Skeletal muscle cell (primary cell): ENCODE results near the gene GAGE12C.
"Not testable (repeated sequence)": the region's sequence is repeated elsewhere in the genome, so short reads cannot be mapped to it uniquely, and the experiment has no call there.

ENCODE experiments used
- DNase-seq: peaks from one replicate; pipeline ENCODE4 v3.0.0-alpha.2; 2010; ENCODE audit warnings: low read depth
- H3K4me3 ChIP-seq: 2 replicates; pipeline ENCODE4 v1.5.1; 2011; ENCODE audit warnings: low read depth, mild to moderate bottlenecking, control low read depth, low read length, moderate library complexity

Gene GAGE12C

GRCh38 chrX:49531877-49532276, at the start of gene GAGE12C:
GAGE12C (plus strand) TSS chrX:49532177; CDS start chrX:49533332, 1,155 bp downstream.
- DNase-seq, H3K4me3 ChIP-seq: not testable (repeated sequence)

GRCh38 chrX:49541433-49541832, 9.5 kb downstream of the GAGE12C start, which contains the start of gene GAGE12D:
GAGE12D (plus strand) TSS chrX:49541733; CDS start chrX:49542888, 1,155 bp downstream.
- not testable (repeated sequence) for H3K4me3 ChIP-seq, DNase-seq

- not testable (repeated sequence) for H3K4me3 ChIP-seq, DNase-seq
Observed at GRCh38 chrX:49550989-49551388, 19.0 kb downstream of the GAGE12C start, which contains the start of gene GAGE12E. GAGE12E (plus strand) TSS chrX:49551289; CDS start chrX:49552444, 1,155 bp downstream.

- not testable (repeated sequence) for DNase-seq, H3K4me3 ChIP-seq
Observed at GRCh38 chrX:49560542-49560941, 28.6 kb downstream of the GAGE12C start, which contains the start of gene GAGE12F. GAGE12F (plus strand) TSS chrX:49560842; CDS start chrX:49561997, 1,155 bp downstream.

GRCh38 chrX:49568728-49569127, 36.8 kb downstream of the GAGE12C start:
- DNase-seq, H3K4me3 ChIP-seq: not testable (repeated sequence)

GRCh38 chrX:49569152-49569551, 37.2 kb downstream of the GAGE12C start:
- not testable (repeated sequence) for H3K4me3 ChIP-seq, DNase-seq

- not testable (repeated sequence) for H3K4me3 ChIP-seq, DNase-seq
Observed at GRCh38 chrX:49570100-49570499, 38.1 kb downstream of the GAGE12C start, which contains the start of gene GAGE12G. GAGE12G (plus strand) TSS chrX:49570400; CDS start chrX:49571555, 1,155 bp downstream.

- not testable (repeated sequence) for DNase-seq, H3K4me3 ChIP-seq
Observed at GRCh38 chrX:49579649-49580048, 47.7 kb downstream of the GAGE12C start, which contains the start of gene GAGE12H. GAGE12H (plus strand) TSS chrX:49579949; CDS start chrX:49581104, 1,155 bp downstream.
